ENCODE data around the gene VWA8. TPM values are rescaled to one million over a fixed set of nuclear protein-coding genes. Genes with fewer than 3 reads are reported as not detected.

VWA8 gene
- total RNA-seq, 1 donor from 2014 or later: 19.6 TPM

DNA sequence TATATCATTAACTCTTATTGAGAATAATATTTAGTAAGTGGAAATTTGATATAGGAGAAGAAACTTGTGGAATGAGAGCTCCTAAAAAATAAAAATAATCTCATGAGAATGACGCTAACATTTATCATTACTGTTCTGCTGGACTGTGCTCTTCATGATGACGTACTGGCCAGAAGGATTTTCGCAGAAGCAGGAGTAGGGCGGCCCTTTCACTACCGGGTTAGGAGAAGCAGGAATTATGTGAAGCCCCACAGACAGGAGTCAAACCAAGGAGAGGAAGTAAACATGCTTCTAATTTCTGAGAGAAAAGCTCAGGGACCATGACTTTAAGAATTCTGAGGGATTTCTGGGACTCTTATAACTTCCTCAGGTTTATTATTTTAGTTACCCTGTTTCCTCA, 195.1 kb downstream of the VWA8 start:
- Mint-ChIP-seq H3K9me3 (no peaks in the 10 kb centered on the region), H3K27me3 (no peaks in the 10 kb centered on the region), H3K36me3 (peaks cover 6% of the 10 kb centered on the region), H3K27ac (no peak overlapping the region), H3K4me1 (ENCODE audit: unreplicated experiment) (no peaks in the 10 kb centered on the region), H3K4me3 (no peak overlapping the region)
- TF ChIP-seq, protein P1, sequence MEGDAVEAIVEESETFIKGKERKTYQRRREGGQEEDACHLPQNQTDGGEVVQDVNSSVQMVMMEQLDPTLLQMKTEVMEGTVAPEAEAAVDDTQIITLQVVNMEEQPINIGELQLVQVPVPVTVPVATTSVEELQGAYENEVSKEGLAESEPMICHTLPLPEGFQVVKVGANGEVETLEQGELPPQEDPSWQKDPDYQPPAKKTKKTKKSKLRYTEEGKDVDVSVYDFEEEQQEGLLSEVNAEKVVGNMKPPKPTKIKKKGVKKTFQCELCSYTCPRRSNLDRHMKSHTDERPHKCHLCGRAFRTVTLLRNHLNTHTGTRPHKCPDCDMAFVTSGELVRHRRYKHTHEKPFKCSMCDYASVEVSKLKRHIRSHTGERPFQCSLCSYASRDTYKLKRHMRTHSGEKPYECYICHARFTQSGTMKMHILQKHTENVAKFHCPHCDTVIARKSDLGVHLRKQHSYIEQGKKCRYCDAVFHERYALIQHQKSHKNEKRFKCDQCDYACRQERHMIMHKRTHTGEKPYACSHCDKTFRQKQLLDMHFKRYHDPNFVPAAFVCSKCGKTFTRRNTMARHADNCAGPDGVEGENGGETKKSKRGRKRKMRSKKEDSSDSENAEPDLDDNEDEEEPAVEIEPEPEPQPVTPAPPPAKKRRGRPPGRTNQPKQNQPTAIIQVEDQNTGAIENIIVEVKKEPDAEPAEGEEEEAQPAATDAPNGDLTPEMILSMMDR (conservative IDR thresholded peaks at IDR 0.05): no peak
- no peak for DNase-seq (ENCODE audit: extremely low spot score, unreplicated experiment)

DNA sequence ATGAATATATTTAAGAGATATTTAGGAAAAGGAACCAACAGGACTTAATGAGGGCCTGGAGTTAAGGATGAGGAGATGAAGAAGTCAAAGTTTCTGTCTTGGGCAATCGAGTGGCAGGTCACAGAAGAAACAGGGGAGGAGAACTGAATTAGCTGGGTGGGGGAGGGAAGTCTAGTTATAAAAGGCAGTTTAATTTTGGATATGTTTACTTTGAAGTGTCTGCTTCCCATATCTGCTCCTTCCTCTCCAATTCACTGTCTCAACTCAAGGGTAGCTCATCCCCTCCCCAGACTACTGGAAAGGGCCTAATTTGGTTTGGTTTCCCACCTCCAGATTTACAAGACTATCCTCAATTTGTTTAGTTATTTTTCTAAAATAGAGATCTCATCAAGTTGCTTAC, 195.9 kb downstream of the VWA8 start:
- H3K36me3 Mint-ChIP-seq: peaks cover 9% of the 10 kb centered on the region
- H3K27me3 Mint-ChIP-seq: no peaks in the 10 kb centered on the region
- no peaks in the 10 kb centered on the region for H3K9me3 Mint-ChIP-seq
- no peaks in the 10 kb centered on the region for H3K4me1 Mint-ChIP-seq (ENCODE audit: unreplicated experiment)
- no peak overlapping the region for H3K4me3 Mint-ChIP-seq
- H3K27ac Mint-ChIP-seq: no peak overlapping the region
- DNase-seq (ENCODE audit: extremely low spot score, unreplicated experiment): no peak
- TF ChIP-seq, protein P1 (conservative IDR thresholded peaks at IDR 0.05): no peak

DNA sequence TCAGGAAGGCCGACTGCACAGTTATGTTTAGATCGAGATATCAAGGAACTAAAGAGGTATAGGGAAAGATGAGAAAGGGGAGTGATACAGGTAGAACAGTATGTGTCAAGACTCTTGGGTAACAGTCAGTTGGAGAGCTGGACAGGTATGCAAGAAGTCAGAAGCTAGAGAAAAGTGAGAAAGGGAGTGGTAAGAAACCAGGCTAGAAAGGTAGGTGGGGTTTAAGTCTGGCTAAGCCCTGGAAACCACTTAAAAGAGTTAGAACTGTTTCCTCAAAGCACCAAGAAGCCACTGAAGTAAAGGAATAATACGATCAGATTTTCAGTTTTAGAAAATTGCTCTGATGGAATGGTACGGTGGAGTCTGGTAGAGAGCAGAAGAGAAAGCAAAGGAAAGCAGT, 196.4 kb downstream of the VWA8 start:
- DNase-seq (ENCODE audit: extremely low spot score, unreplicated experiment): no peak
- H3K27ac Mint-ChIP-seq: no peak overlapping the region
- H3K36me3 Mint-ChIP-seq: peaks cover 10% of the 10 kb centered on the region
- TF ChIP-seq, protein P1 (conservative IDR thresholded peaks at IDR 0.05): no peak
- no peaks in the 10 kb centered on the region for H3K9me3 Mint-ChIP-seq
- no peaks in the 10 kb centered on the region for H3K4me1 Mint-ChIP-seq (ENCODE audit: unreplicated experiment)
- no peaks in the 10 kb centered on the region for H3K27me3 Mint-ChIP-seq
- H3K4me3 Mint-ChIP-seq: no peak overlapping the region

DNA sequence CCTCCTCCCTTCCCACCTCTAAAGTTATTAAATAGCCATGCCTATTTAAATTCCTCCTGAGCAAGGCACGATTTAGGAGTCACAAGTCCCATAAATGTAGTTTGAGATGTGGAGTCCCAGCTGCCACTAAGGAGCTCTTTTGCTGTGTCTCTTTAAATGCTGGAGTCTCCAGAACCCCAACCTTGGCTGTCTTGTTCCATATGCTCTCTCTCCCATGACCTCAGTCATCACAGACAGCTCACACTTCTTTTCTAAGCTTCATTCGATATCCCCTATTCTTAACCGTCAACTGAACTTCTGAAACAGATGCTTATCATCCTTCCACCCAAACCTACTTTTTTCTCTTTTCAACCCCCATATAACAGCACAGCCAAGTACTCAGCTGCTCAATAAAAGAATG, 197.1 kb downstream of the VWA8 start:
- Mint-ChIP-seq H3K4me1 (ENCODE audit: unreplicated experiment) (no peaks in the 10 kb centered on the region), H3K36me3 (peaks cover 16% of the 10 kb centered on the region), H3K27me3 (no peaks in the 10 kb centered on the region), H3K27ac (no peak overlapping the region), H3K4me3 (no peak overlapping the region), H3K9me3 (no peaks in the 10 kb centered on the region)
- DNase-seq (ENCODE audit: extremely low spot score, unreplicated experiment): no peak
- TF ChIP-seq, protein P1 (conservative IDR thresholded peaks at IDR 0.05): no peak

DNA sequence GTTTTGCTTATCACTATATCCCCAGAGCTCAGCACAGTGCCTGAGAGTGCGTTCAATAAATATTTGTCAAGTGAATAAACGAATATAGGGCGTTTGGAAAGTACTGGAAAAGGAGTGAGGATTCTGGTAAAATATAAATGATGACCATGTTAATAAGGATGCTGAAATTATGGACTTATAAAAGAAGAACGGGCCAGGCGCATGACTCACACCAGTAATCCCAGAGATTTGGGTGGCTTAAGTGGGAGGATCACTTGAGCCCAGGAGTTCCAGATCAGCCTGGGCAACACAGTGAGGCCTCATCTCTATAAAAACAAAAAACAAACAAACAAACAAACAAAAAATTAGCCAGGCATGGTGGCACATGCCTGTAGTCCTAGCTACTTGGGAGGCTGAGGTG, 198.1 kb downstream of the VWA8 start:
- no peak for DNase-seq (ENCODE audit: extremely low spot score, unreplicated experiment)
- Mint-ChIP-seq H3K4me1 (ENCODE audit: unreplicated experiment) (no peaks in the 10 kb centered on the region), H3K36me3 (peaks cover 18% of the 10 kb centered on the region), H3K4me3 (no peak overlapping the region), H3K9me3 (no peaks in the 10 kb centered on the region), H3K27ac (no peak overlapping the region), H3K27me3 (no peaks in the 10 kb centered on the region)
- TF ChIP-seq, protein P1 (conservative IDR thresholded peaks at IDR 0.05): no peak

Measured in type B pancreatic cell (in vitro differentiated cells).